Endometrium (tissue), 2 donors: ENCODE measurements around the gene SDCBP2.

Source experiments
- FAIRE-seq: peaks from 2 replicates; lab custom pipeline; 2012; peaks lifted over from hg19 to GRCh38; lab: Jason Lieb, UNC
- donor health status: control.
- donor health status: control.

SDCBP2 gene

DNA sequence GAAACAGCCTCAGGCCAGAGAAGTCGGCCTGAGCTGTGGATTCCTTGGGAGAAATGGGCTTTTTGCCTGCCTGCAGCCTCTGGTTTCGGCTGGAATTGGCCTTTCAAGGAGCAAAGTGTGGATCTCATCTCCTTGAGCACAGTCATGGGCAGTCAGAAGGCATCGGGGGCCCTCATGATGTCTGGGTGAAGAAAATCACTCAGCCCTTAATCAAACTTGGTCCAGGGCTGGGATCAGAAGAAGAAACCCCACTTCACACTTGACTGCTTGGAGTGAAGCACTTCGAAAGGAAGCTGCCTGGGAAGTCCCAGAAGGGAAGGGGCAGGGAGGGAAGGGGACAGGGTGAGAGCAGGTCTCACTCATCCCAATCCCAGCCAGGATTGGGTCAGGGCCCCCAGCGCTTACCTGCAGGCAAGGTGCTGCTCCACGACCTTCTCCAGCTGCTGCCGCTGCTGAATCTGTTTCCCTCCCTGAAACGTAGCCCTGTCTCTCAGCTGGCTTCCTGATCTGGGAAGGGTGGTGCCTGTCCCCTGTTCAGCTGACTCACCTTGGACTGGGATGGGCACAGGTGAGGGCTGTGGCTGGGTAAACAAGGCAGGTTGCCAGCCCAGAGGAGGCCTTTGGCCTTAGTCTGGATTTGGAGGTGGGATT is at the start of gene SDCBP2:
Gene SDCBP2, minus strand, starts transcription at position 460 of the 651 bp plus-strand sequence. CDS start 8,723 bp downstream, outside the sequence.
- no peak for FAIRE-seq

GRCh38 chr20:1378735-1379125 is 49.8 kb upstream of the SDCBP2 start:
- FAIRE-seq, result no peak

GRCh38 chr20:1377984-1378734 is 49.2 kb upstream of the SDCBP2 start:
- no peak for FAIRE-seq

DNA sequence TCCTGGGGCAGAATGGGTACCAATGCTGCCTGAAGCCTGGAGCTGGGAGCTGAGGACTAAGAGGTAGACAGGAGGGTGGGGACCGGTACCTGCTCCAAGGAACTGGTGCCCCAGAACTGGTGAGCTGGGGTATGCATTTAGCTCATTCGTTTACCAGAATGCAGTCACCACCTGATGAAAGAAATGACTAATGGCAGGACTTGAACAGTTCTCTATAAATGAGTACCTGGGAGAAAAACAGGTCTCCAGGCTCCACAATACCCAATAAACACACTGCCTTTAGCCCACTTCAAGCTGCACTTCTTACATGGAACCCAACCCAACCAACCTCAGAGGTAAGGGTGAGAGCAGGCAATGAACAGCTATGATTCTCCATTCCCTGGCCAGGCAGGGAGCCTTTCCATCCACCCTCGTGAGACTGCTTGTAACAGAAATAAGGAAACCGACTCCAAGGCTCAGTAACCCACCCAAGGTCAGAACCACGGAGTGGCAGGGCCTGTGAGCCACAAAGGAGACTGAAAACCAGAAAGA is 48.5 kb upstream of the SDCBP2 start:
- FAIRE-seq, result no peak

DNA sequence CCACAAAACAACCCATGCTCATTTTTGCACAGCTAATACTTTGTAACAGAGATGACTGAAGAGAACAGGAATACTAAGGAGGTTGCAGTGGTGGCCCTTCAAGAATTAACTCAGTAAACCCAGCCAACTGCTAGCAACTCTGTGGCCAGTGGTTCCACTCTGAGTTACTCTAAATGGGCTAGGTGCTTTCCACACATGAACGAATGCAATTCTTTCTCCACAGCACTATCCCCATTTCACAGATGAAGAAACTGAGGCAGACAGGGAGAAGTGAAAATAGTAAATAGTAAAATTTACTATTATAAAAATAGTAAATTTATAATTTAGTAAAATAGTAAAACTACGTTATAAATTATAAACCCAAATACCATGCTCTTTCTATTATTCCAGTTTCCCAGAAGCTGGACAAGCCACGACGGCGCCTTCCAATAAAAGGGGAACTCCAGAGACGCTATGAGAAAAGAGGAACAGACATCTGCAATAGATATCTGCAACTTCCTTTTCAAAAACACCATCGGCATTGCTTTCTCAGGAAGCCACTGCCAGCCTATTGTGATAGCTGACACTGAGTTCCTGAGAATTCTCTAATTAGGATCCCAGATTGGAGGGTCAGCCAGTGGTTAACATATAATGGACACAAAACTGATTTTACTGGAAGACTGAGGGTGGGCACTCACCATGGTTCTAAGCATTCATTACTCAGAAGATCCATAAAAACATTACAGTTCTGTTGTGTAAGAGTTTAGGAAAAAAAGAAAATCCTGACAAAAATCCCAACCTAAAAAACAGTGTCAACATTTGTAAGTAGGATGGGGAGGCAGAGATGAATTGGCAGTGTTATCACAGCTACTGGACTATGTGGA is 47.7 kb upstream of the SDCBP2 start:
- FAIRE-seq, result no peak

DNA sequence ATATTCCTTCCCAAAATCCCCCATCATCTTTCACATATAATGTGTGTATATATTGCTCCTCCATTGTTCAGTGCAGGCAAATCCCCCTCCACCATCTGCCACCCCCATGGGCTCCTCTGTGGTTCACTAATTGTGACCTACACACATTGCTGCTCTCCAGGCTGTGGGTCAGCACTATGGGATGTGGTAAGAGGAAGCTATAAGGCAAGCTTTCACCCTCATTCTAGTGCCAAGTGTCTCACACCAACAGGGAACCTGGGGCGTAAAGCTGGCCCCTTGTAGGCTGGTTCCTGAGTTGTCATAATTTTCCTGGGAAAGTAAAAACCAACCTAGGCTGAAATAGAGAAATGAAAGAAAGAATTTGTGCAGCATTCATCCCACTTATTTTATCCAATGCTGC is 47.1 kb upstream of the SDCBP2 start:
- no peak for FAIRE-seq

- no peak for FAIRE-seq
Observed at GRCh38 chr20:1375515-1375914, 46.6 kb upstream of the SDCBP2 start.

- FAIRE-seq, result no peak
Observed at GRCh38 chr20:1374246-1374645, 45.3 kb upstream of the SDCBP2 start.

DNA sequence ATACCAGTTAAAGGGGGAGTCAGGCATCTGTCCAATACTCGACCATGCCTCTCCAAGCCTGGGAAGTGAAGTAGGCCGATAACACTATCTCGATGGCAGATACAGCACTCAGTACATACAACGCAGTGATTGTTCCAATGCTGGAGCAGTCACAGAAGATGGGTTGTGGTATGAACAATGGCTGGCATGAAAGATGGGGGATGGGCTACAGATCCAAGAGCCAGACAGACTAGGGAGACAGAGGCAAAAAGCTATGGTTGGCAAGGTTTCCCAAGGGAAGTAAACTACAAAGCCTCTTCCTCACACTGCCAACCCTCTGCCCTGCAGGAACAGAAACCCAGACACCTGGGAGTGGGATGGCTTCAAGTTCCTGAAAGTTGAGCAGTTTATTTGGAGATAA is 44.7 kb upstream of the SDCBP2 start:
- no peak for FAIRE-seq

GRCh38 chr20:1373036-1373435 is 44.1 kb upstream of the SDCBP2 start:
- no peak for FAIRE-seq

DNA sequence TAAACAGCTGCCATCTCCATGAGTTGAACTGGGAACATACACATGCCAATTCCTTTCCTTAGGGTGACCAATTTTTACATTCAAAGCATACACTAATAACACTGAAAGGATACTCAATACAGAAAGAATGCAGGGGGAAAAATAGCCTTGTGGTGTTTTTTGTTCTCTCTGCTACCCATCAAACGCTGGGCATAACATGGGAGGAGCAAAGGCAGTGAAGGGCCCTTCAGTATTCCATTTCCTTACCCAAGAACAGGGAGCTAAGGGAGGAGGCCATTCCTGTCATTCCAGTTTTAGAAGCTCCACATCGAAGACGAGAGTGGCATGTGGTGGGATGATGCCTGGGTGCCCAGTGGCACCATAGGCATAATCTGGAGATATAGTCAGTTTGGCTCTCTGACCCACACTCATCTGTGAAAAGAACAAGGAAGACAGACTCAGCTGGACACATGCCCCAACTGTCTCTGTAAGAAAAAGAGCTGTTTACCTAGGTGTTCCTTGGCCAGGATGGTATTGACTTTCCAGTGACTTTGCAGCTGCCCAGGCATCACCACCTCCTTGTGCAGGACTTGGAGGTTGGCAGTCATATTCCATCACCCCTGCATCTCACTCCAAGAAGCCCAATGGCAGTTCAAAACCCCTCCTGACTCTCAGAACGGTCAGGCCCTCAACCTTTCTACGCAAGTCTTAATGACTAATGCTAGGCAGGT is 43.0 kb upstream of the SDCBP2 start:
- no peak for FAIRE-seq

DNA sequence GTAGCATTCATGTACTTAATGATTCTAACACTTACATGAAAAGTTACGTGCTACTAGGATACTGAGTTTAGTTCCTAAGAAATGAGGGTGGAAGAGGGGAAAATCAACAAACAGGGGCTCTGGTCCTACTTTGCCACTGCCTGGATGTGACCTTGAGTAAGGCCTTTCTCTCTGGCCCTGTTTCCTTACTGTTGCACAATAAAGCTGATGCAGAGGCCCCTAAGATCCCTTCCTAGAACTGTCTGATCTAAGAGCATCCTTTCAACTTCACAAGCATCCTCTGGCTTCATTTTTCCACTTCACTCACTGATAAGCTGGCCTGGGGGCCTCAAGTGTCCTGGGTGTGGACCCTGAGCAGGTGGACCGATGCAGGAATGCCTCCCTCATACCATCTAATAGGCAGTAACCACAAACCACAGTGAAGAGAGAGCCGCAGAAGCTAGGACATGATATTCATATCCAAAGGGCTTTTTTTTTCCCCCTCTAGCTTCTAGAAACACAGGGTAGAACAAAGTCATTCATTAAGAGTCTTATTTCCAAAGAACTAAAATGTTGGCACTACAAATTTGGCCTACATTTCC is 42.4 kb upstream of the SDCBP2 start:
- FAIRE-seq, result no peak

- FAIRE-seq, result no peak
Observed at GRCh38 chr20:1370548-1371110, 41.7 kb upstream of the SDCBP2 start.

- no peak for FAIRE-seq
Observed at GRCh38 chr20:1369970-1370369, 41.0 kb upstream of the SDCBP2 start.

GRCh38 chr20:1368448-1369199 is 39.7 kb upstream of the SDCBP2 start:
- peak; percentile 87 for FAIRE-seq

DNA sequence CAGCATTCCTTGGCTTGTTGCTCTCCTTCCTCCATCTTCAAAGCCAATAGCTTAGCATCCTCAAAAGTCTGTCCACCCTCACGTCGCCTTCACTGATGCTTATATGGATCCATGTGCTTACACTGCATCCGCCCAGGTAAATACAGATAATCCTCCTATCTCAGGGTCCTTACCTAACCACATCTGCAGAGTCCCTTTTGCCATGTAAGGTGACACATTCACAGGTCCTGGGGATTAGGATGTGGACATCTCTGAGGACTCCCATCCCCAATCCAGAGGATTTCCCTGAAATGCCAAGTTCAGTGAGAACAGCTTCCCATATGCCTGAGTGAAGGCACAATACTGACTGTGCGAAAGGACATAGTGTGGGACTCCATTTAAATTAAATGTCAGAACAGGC is 38.5 kb upstream of the SDCBP2 start:
- FAIRE-seq, result no peak

DNA sequence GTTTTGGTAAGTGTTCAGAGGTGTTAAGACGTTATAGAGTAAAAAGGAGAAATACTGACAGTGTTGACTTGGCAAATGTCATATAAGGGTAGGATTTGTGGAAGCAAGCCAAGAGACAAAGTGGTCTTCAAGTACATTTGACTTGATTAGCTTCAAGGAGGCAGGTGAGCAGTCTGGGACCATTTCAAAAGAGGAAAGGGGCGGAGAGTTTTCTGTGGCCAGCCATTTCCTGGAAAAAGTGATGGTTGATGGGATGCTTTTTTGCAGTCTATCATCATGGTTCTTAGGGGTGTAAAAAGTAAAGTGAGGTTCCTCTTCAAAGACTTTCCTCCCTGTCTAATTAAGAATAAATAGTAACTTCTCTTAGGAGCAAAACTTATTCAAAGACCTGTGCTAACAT is 35.2 kb upstream of the SDCBP2 start:
- no peak for FAIRE-seq

GRCh38 chr20:1363522-1363921 is 34.6 kb upstream of the SDCBP2 start:
- no peak for FAIRE-seq

- FAIRE-seq, result no peak
Observed at GRCh38 chr20:1362484-1362883, 33.5 kb upstream of the SDCBP2 start.

- no peak for FAIRE-seq
Observed at GRCh38 chr20:1360094-1360846, 31.3 kb upstream of the SDCBP2 start.
